ENCODE measurements around the gene AK4. TPM values are rescaled to one million over a fixed set of nuclear protein-coding genes. Genes with fewer than 3 reads are reported as not detected.

AK4 gene
- total RNA-seq, 1 experiment from 2014 or later, result 180 TPM

DNA sequence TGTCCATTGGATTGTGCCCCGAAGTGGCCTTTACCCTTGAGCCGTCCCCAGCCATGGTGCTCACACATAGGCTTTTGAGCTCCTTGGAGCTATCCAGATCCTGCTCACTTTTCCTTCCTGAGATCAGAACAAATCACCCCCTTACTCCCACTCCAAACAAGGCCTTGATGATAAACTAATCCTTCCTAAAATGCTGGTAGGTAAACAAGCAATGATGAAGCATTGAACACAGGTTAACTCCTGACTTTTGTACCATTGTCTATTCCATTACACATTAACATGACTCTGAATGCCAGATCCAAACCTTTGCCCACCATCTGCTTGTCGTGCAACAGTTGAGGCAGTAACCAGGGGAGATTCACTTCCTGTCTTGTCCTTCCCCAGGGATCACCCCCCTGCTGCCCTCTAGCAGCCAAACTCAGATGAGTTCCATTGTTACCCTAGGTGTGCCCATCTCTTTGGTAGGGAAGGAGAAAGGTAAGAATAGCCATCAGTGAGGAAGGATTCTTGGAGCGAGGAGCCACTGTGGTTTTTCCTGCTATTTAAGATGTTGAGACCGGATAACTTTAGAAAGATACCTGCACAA is 81.8 kb downstream of the AK4 start (continued):
- TF ChIP-seq, protein P1, sequence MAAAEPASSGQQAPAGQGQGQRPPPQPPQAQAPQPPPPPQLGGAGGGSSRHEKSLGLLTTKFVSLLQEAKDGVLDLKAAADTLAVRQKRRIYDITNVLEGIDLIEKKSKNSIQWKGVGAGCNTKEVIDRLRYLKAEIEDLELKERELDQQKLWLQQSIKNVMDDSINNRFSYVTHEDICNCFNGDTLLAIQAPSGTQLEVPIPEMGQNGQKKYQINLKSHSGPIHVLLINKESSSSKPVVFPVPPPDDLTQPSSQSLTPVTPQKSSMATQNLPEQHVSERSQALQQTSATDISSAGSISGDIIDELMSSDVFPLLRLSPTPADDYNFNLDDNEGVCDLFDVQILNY (CRISPR knock-in tag; IDR thresholded peaks at IDR 0.05), result no peak
- TF ChIP-seq, protein P2, sequence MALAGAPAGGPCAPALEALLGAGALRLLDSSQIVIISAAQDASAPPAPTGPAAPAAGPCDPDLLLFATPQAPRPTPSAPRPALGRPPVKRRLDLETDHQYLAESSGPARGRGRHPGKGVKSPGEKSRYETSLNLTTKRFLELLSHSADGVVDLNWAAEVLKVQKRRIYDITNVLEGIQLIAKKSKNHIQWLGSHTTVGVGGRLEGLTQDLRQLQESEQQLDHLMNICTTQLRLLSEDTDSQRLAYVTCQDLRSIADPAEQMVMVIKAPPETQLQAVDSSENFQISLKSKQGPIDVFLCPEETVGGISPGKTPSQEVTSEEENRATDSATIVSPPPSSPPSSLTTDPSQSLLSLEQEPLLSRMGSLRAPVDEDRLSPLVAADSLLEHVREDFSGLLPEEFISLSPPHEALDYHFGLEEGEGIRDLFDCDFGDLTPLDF (CRISPR knock-in tag; IDR thresholded peaks at IDR 0.05), result no peak
- TF ChIP-seq, protein P3, sequence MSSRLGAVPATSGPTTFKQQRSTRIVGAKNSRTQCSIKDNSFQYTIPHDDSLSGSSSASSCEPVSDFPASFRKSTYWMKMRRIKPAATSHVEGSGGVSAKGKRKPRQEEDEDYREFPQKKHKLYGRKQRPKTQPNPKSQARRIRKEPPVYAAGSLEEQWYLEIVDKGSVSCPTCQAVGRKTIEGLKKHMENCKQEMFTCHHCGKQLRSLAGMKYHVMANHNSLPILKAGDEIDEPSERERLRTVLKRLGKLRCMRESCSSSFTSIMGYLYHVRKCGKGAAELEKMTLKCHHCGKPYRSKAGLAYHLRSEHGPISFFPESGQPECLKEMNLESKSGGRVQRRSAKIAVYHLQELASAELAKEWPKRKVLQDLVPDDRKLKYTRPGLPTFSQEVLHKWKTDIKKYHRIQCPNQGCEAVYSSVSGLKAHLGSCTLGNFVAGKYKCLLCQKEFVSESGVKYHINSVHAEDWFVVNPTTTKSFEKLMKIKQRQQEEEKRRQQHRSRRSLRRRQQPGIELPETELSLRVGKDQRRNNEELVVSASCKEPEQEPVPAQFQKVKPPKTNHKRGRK (CRISPR knock-in tag; IDR thresholded peaks at IDR 0.05; ENCODE audit: borderline replicate concordance), result no peak
- TF ChIP-seq MXD4 (CRISPR knock-in tag; IDR thresholded peaks at IDR 0.05; ENCODE audit: borderline replicate concordance) (no peak), TCF7 (CRISPR knock-in tag; IDR thresholded peaks at IDR 0.05; ENCODE audit: low read depth) (no peak), HMGA2 (CRISPR knock-in tag; IDR thresholded peaks at IDR 0.05) (no peak)
- TF ChIP-seq, protein P4, sequence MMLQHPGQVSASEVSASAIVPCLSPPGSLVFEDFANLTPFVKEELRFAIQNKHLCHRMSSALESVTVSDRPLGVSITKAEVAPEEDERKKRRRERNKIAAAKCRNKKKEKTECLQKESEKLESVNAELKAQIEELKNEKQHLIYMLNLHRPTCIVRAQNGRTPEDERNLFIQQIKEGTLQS (CRISPR knock-in tag; conservative IDR thresholded peaks at IDR 0.05), result no peak
- TF ChIP-seq, protein P5, sequence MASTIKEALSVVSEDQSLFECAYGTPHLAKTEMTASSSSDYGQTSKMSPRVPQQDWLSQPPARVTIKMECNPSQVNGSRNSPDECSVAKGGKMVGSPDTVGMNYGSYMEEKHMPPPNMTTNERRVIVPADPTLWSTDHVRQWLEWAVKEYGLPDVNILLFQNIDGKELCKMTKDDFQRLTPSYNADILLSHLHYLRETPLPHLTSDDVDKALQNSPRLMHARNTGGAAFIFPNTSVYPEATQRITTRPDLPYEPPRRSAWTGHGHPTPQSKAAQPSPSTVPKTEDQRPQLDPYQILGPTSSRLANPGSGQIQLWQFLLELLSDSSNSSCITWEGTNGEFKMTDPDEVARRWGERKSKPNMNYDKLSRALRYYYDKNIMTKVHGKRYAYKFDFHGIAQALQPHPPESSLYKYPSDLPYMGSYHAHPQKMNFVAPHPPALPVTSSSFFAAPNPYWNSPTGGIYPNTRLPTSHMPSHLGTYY (CRISPR knock-in tag; IDR thresholded peaks at IDR 0.05), result no peak
- TF ChIP-seq, protein P6, sequence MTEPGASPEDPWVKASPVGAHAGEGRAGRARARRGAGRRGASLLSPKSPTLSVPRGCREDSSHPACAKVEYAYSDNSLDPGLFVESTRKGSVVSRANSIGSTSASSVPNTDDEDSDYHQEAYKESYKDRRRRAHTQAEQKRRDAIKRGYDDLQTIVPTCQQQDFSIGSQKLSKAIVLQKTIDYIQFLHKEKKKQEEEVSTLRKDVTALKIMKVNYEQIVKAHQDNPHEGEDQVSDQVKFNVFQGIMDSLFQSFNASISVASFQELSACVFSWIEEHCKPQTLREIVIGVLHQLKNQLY (CRISPR knock-in tag; IDR thresholded peaks at IDR 0.05), result no peak

DNA sequence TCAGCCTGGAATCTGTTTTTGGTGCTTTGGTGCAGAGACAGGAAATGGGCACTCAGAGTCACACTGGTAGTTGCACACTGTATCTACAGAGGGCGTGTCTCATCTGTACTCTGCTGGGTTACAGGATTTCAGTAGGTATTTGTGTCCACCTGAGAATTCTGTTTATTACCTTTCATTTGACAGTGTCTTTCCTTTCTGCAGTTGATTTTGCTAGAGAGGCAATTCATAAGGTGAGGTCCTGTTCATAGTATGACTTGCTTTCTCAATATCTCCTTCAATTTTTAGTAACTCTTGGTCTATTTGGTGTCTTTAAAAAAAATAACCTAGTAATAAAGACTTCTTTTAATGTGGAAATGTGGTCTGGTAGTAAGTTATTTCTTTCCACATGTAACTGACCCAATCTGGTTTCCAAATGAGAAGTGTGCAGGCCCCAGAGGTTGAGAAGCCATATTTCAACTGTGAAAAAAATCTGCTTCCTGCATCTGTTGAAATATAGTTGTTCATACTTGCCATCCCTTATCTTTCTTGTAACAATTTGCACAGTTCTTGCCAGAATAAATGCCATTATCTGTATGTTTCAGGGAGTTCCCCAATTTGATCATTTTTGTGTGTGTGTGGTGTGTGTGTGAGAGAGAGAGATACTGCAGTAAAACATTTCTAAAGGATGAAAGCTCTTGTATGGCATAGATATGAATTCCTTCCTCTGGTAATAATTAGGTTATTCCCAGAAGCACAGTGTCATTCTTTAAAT is 82.9 kb downstream of the AK4 start:
- ATAC-seq (no peak), DNase-seq (ENCODE audit: low spot score) (no peak)
- CTCF ChIA-PET, result interaction anchor here (0.8 to 3.7 kb wide), 3 partner anchors 16 to 457 kb away, joined by 3 to 15 read pairs (median 4); no protein-coding TSS in a partner anchor

More for the DNA sequence above, 82.9 kb downstream of the AK4 start:
- H3K4me1 Mint-ChIP-seq, result peaks cover 18% of the 10 kb centered on the region
- POLR2A ChIA-PET, result no interaction called here
- H3K27ac Mint-ChIP-seq, result 0 out of 2 replicates have a peak overlapping the region, but pooled peaks have one; percentile 12
- no peaks in the 10 kb centered on the region for H3K9me3 Mint-ChIP-seq
- no peaks in the 10 kb centered on the region for H3K27me3 Mint-ChIP-seq (ENCODE audit: low read depth)
- H3K36me3 Mint-ChIP-seq, result peaks cover 8% of the 10 kb centered on the region
- H3K4me3 Mint-ChIP-seq, result no peak overlapping the region
- TF ChIP-seq SMAD3 (CRISPR knock-in tag; IDR thresholded peaks at IDR 0.05; ENCODE audit: borderline replicate concordance), result no peak
- TF ChIP-seq, protein P7, sequence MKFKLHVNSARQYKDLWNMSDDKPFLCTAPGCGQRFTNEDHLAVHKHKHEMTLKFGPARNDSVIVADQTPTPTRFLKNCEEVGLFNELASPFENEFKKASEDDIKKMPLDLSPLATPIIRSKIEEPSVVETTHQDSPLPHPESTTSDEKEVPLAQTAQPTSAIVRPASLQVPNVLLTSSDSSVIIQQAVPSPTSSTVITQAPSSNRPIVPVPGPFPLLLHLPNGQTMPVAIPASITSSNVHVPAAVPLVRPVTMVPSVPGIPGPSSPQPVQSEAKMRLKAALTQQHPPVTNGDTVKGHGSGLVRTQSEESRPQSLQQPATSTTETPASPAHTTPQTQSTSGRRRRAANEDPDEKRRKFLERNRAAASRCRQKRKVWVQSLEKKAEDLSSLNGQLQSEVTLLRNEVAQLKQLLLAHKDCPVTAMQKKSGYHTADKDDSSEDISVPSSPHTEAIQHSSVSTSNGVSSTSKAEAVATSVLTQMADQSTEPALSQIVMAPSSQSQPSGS (CRISPR knock-in tag; IDR thresholded peaks at IDR 0.05; ENCODE audit: borderline replicate concordance, low read depth), result no peak
- no peak for TF ChIP-seq ETV6 (CRISPR knock-in tag; IDR thresholded peaks at IDR 0.05)
- TF ChIP-seq NFE2L1 (CRISPR knock-in tag; IDR thresholded peaks at IDR 0.05), result no peak
- no peak for TF ChIP-seq CREB1 (CRISPR knock-in tag; IDR thresholded peaks at IDR 0.05)
- TF ChIP-seq FOXK1 (CRISPR knock-in tag; IDR thresholded peaks at IDR 0.05), result no peak
- no peak for TF ChIP-seq OVOL2 (CRISPR knock-in tag; IDR thresholded peaks at IDR 0.05; ENCODE audit: borderline replicate concordance)
- no peak for TF ChIP-seq JUN (CRISPR knock-in tag; IDR thresholded peaks at IDR 0.05)
- no peak for TF ChIP-seq NR2C2 (CRISPR knock-in tag; IDR thresholded peaks at IDR 0.05)
- no peak for TF ChIP-seq FOXP1 (CRISPR knock-in tag; IDR thresholded peaks at IDR 0.05; ENCODE audit: borderline replicate concordance)
- TF ChIP-seq, protein P8, sequence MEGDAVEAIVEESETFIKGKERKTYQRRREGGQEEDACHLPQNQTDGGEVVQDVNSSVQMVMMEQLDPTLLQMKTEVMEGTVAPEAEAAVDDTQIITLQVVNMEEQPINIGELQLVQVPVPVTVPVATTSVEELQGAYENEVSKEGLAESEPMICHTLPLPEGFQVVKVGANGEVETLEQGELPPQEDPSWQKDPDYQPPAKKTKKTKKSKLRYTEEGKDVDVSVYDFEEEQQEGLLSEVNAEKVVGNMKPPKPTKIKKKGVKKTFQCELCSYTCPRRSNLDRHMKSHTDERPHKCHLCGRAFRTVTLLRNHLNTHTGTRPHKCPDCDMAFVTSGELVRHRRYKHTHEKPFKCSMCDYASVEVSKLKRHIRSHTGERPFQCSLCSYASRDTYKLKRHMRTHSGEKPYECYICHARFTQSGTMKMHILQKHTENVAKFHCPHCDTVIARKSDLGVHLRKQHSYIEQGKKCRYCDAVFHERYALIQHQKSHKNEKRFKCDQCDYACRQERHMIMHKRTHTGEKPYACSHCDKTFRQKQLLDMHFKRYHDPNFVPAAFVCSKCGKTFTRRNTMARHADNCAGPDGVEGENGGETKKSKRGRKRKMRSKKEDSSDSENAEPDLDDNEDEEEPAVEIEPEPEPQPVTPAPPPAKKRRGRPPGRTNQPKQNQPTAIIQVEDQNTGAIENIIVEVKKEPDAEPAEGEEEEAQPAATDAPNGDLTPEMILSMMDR (IDR thresholded peaks at IDR 0.05), result no peak
- no peak for TF ChIP-seq CBFB (CRISPR knock-in tag; IDR thresholded peaks at IDR 0.05; ENCODE audit: low read depth)
- no peak for TF ChIP-seq CREM (CRISPR knock-in tag; IDR thresholded peaks at IDR 0.05)
